IMR-90 (cell line): ENCODE measurements around the gene ESRRB. TPM values are rescaled to one million over a fixed set of nuclear protein-coding genes. Genes with fewer than 3 reads are reported as not detected.

Experiments
- ATAC-seq: fragments of 200-7000 bp; cut with Tn5 transposase; 2 replicates; pipeline ENCODE4 v1.9.1; 2020; ENCODE audit warnings: low read depth, mild to moderate bottlenecking, moderate library complexity
- BruUV-seq: library from RNA; stranded (reverse); fragments of 400-500 nt; replicated peaks from 2 replicates; lab custom pipeline; 2021; lab: Mats Ljungman, UMichigan
- CTCF ChIA-PET: fragments of 300-600 bp; formaldehyde crosslinking; extraction: SDS; loops from one replicate; lab custom pipeline; 2021; ENCODE audit warnings: antibody characterized with exemption; lab: Yijun Ruan, JAX
- POLR2A ChIA-PET: fragments of 300-600 bp; sonication (Branson Sonifier 250); formaldehyde crosslinking; loops from one replicate; lab custom pipeline; 2022; ENCODE audit warnings: antibody characterized with exemption; ENCODE audit not compliant: unreplicated experiment; lab: Charles Lee
- DNase-seq: peaks from one replicate; pipeline ENCODE4 v3.0.0; 2013
- H2AFZ ChIP-seq: replicated peaks from 2 replicates; pipeline ENCODE3; 2013; ENCODE audit warnings: low read length, mild to moderate bottlenecking; ENCODE audit not compliant: poor library complexity
- H2AK5ac ChIP-seq: 2 replicates; pipeline ENCODE4 v1.6.1; 2013; ENCODE audit warnings: low read depth, low read length, inconsistent platforms
- H2AK9ac ChIP-seq: replicated peaks from 2 replicates; pipeline ENCODE3; 2013; ENCODE audit warnings: mild to moderate bottlenecking, low read depth, low read length, moderate library complexity; ENCODE audit not compliant: poor library complexity
- H2BK120ac ChIP-seq: 2 replicates; pipeline ENCODE4 v1.6.1; 2013; ENCODE audit warnings: low read depth, low read length, inconsistent platforms
- H2BK15ac ChIP-seq: 3 replicates; pipeline ENCODE4 v1.6.1; 2013; ENCODE audit warnings: low read depth, low read length, inconsistent platforms
- H2BK20ac ChIP-seq: 2 replicates; pipeline ENCODE4 v1.6.1; 2013; ENCODE audit warnings: low read depth, mild to moderate bottlenecking, inconsistent platforms, low read length, moderate library complexity
- H2BK5ac ChIP-seq: 2 replicates; pipeline ENCODE4 v1.6.1; 2013; ENCODE audit warnings: mild to moderate bottlenecking, low read depth, low read length, inconsistent platforms; ENCODE audit not compliant: poor library complexity, severe bottlenecking
- H3K14ac ChIP-seq: replicated peaks from 2 replicates; pipeline ENCODE4 v1.6.1; 2013; ENCODE audit warnings: low read depth, low read length, inconsistent platforms
- H3K18ac ChIP-seq: 2 replicates; pipeline ENCODE4 v1.6.1; 2013; ENCODE audit warnings: low read depth, low read length, control low read depth
- H3K23ac ChIP-seq: 2 replicates; pipeline ENCODE4 v1.6.1; 2013; ENCODE audit warnings: low read depth, low read length, inconsistent platforms
- H3K27ac ChIP-seq: 2 replicates; pipeline ENCODE4 v1.5.1; 2013; ENCODE audit warnings: mild to moderate bottlenecking, control low read depth, low read length; ENCODE audit not compliant: insufficient read depth
- H3K27me3 ChIP-seq: 2 replicates; pipeline ENCODE4 v1.6.1; 2013; ENCODE audit warnings: low read length; ENCODE audit not compliant: control insufficient read depth, insufficient read depth
- H3K36me3 ChIP-seq: 2 replicates; pipeline ENCODE4 v1.6.1; 2013; ENCODE audit warnings: low read length, mixed read lengths; ENCODE audit not compliant: control insufficient read depth, insufficient read depth
- H3K4ac ChIP-seq: 2 replicates; pipeline ENCODE4 v1.6.1; 2013; ENCODE audit warnings: low read depth, low read length, inconsistent platforms
- H3K4me1 ChIP-seq: 2 replicates; pipeline ENCODE4 v1.6.1; 2013; ENCODE audit warnings: low read length, mixed read lengths; ENCODE audit not compliant: control insufficient read depth, insufficient read depth
- H3K4me2 ChIP-seq: 2 replicates; pipeline ENCODE4 v1.6.1; 2013; ENCODE audit warnings: low read depth, mild to moderate bottlenecking, control low read depth, low read length, moderate library complexity
- H3K4me3 ChIP-seq: 2 replicates; pipeline ENCODE4 v1.5.1; 2013; ENCODE audit warnings: low read depth, mild to moderate bottlenecking, control low read depth, low read length, moderate library complexity; ENCODE audit not compliant: insufficient read depth
- H3K56ac ChIP-seq: 2 replicates; pipeline ENCODE4 v1.6.1; 2013; ENCODE audit warnings: low read length, inconsistent platforms; ENCODE audit not compliant: insufficient read depth; ENCODE audit errors: extremely low read depth
- H3K79me1 ChIP-seq, 2 experiments: 2 replicates each; pipeline ENCODE4 v1.6.1; 2013; ENCODE audit warnings: low read length in 2 of 2, inconsistent platforms in 1 of 2, low read depth in 1 of 2
- H3K9ac ChIP-seq: 2 replicates; pipeline ENCODE4 v1.6.1; 2013; ENCODE audit warnings: low read depth, low read length, control low read depth
- H3K9me1 ChIP-seq: 2 replicates; pipeline ENCODE4 v1.6.1; 2013; ENCODE audit warnings: low read length, inconsistent platforms; ENCODE audit not compliant: insufficient read depth
- H3K9me3 ChIP-seq: 2 replicates; pipeline ENCODE4 v1.6.1; 2013; ENCODE audit warnings: low read length; ENCODE audit not compliant: control insufficient read depth, insufficient read depth
- H4K20me1 ChIP-seq: 2 replicates; pipeline ENCODE4 v1.6.1; 2013; ENCODE audit warnings: low read length, inconsistent platforms; ENCODE audit not compliant: insufficient read depth
- H4K5ac ChIP-seq: 2 replicates; pipeline ENCODE4 v1.6.1; 2013; ENCODE audit warnings: mild to moderate bottlenecking, low read depth, low read length, control low read depth
- H4K8ac ChIP-seq, 2 experiments: 2 replicates each; pipeline ENCODE4 v1.6.1; 2013; ENCODE audit warnings: low read depth in 2 of 2, low read length in 2 of 2, control low read depth in 1 of 2, inconsistent platforms in 1 of 2
- H4K91ac ChIP-seq: 2 replicates; pipeline ENCODE4 v1.6.1; 2013; ENCODE audit warnings: low read depth, low read length, inconsistent platforms; ENCODE audit not compliant: insufficient read depth
- BHLHE40 ChIP-seq: fragments of 150-350 bp; IDR thresholded peaks from 2 replicates; pipeline ENCODE4 v1.6.1; 2016; ENCODE audit warnings: mild to moderate bottlenecking, low read depth, low read length
- CEBPB ChIP-seq: IDR thresholded peaks from 2 replicates; pipeline ENCODE4 v1.6.1; 2012; ENCODE audit warnings: low read depth, low read length, improper control_type of control experiment
- CHD1 ChIP-seq: IDR thresholded peaks from 2 replicates; pipeline ENCODE4 v1.6.1; 2012; ENCODE audit warnings: low read depth, low read length, improper control_type of control experiment
- FOS ChIP-seq: fragments of 150-350 bp; IDR thresholded peaks from 2 replicates; pipeline ENCODE4 v1.6.1; 2016; ENCODE audit warnings: low read depth, low read length
- MAFK ChIP-seq: IDR thresholded peaks from 2 replicates; pipeline ENCODE4 v1.6.1; 2012; ENCODE audit warnings: low read depth, low read length, improper control_type of control experiment
- MAZ ChIP-seq: IDR thresholded peaks from 2 replicates; pipeline ENCODE4 v1.6.1; 2012; ENCODE audit warnings: low read depth, mild to moderate bottlenecking, low read length, improper control_type of control experiment, moderate library complexity, borderline replicate concordance
- MXI1 ChIP-seq: IDR thresholded peaks from 2 replicates; pipeline ENCODE4 v1.6.1; 2012; ENCODE audit warnings: low read depth, mild to moderate bottlenecking, low read length, moderate library complexity, borderline replicate concordance
- NFE2L2 ChIP-seq: fragments of 150-350 bp; IDR thresholded peaks from 2 replicates; pipeline ENCODE4 v1.6.1; 2016; ENCODE audit warnings: low read depth, mild to moderate bottlenecking, low read length
- POLR2A ChIP-seq: IDR thresholded peaks from 2 replicates; pipeline ENCODE4 v1.6.1; 2012; ENCODE audit warnings: mild to moderate bottlenecking, low read depth, low read length
- RAD21 ChIP-seq: IDR thresholded peaks from 2 replicates; pipeline ENCODE4 v1.6.1; 2012; ENCODE audit warnings: low read length, improper control_type of control experiment
- RCOR1 ChIP-seq: IDR thresholded peaks from 2 replicates; pipeline ENCODE4 v1.6.1; 2012; ENCODE audit warnings: mild to moderate bottlenecking, low read length, improper control_type of control experiment; ENCODE audit not compliant: insufficient replicate concordance
- RFX5 ChIP-seq: IDR thresholded peaks from 2 replicates; pipeline ENCODE4 v1.8.0; 2012; ENCODE audit warnings: low read depth, mild to moderate bottlenecking, low read length, moderate library complexity
- SMC3 ChIP-seq: fragments of 150-350 bp; IDR thresholded peaks from 2 replicates; pipeline ENCODE4 v1.6.1; 2016; ENCODE audit warnings: low read depth, mild to moderate bottlenecking, antibody characterized with exemption, low read length, moderate library complexity
- WGBS, 2 experiments: methylation state at CpG; one replicate each; pipeline versions ENCODE4 v1.1.5 to v1.1.7; 2013; ENCODE audit warnings: missing lambda C conversion rate in 2 of 2; ENCODE audit not compliant: insufficient read length in 1 of 2; ENCODE audit errors: extremely low coverage in 2 of 2; 5-methylcytosine and 5-hydroxymethylcytosine counted together
- dilution Hi-C: fragments of 300-500 bp; cut with HindIII; formaldehyde crosslinking; loops from one replicate; pipeline ENCODE4 v1.14.3; 2018; ENCODE audit warnings: low sequenced_read_pairs; ENCODE audit not compliant: unreplicated experiment
- in situ Hi-C: fragments of 300-500 bp; cut with MboI; formaldehyde crosslinking; loops from 3 replicates; pipeline ENCODE4 v1.14.3; 2019; ENCODE audit warnings: low sequenced_read_pairs, inconsistent platforms, mixed read lengths
- intact Hi-C: fragments of 100-400 bp; cut with micrococcal nuclease; formaldehyde crosslinking; loops from 2 replicates; pipeline ENCODE4 v1.10.0; 2022
- polyA plus RNA-seq, 3 experiments: library from polyadenylated mRNA; depleted of rRNA; stranded (reverse); fragments of >200 nt; gene quantifications; 2 replicates each; pipeline ENCODE4 v1.2.3, GENCODE V29; 2012; ENCODE audit warnings: low replicate concordance in 1 of 3
- total RNA-seq: library from RNA; depleted of rRNA; stranded (reverse); fragments of >200 nt; gene quantifications from 2 replicates; pipeline ENCODE4 v1.2.3, GENCODE V29; 2012
- TF ChIP-seq, protein P1 (sequence below): conservative IDR thresholded peaks from 2 replicates; pipeline ENCODE4 v1.5.1; 2012; ENCODE audit warnings: mild to moderate bottlenecking, low read depth, low read length, improper control_type of control experiment
- TF ChIP-seq, protein P2 (sequence below): fragments of 150-350 bp; IDR thresholded peaks from 2 replicates; pipeline ENCODE4 v1.6.1; 2016; ENCODE audit warnings: low read depth, mild to moderate bottlenecking, low read length, moderate library complexity, borderline replicate concordance
- TF ChIP-seq, protein P3 (sequence below): fragments of 150-350 bp; IDR thresholded peaks from 2 replicates; pipeline ENCODE4 v1.6.1; 2017; ENCODE audit warnings: mild to moderate bottlenecking, antibody characterized with exemption, low read length, low read depth

Gene ESRRB
- total and polyA plus RNA-seq, 2 of the 4 experiments (the other 2 are of a cell fraction) = not detected

- no TSS peak for BruUV-seq
- Histone ChIP-seq H3K27ac (no peak overlapping the region), H3K9ac (no peak overlapping the region), H4K8ac (no peak overlapping the region), H3K18ac (no peak overlapping the region), H3K9me1 (no peaks in the 10 kb centered on the region), H4K91ac (no peak overlapping the region), H3K14ac (no peak overlapping the region), H3K9me3 (no peaks in the 10 kb centered on the region), H3K56ac (no peak overlapping the region), H3K4me1 (no peaks in the 10 kb centered on the region), H2AFZ (no peak overlapping the region), H3K4me2 (no peak overlapping the region), H2BK15ac (no peak overlapping the region), H2BK5ac (no peak overlapping the region), H3K4ac (no peak overlapping the region), H2BK20ac (no peak overlapping the region), H4K5ac (no peak overlapping the region), H3K36me3 (no peaks in the 10 kb centered on the region), H2AK9ac (no peak overlapping the region), H3K27me3 (no peaks in the 10 kb centered on the region), H3K4me3 (no peak overlapping the region), H3K79me1 (no peaks in the 10 kb centered on the region), H4K20me1 (no peaks in the 10 kb centered on the region), H2BK120ac (no peak overlapping the region), H3K23ac (no peak overlapping the region), H2AK5ac (no peak overlapping the region)
- no peak for ATAC-seq
- intact Hi-C loops (no loop called here), dilution Hi-C loops (no loop called here), in situ Hi-C loops (no loop called here)
- ChIA-PET CTCF (no interaction called here), POLR2A (no interaction called here)
- WGBS, 2 experiments = 24% methylated on average over 3 of the region's 9 CpGs; no CpG with 5 or more reads in 1 of the 2 experiments
- no peak for DNase-seq
- TF ChIP-seq FOS (no peak), SMC3 (no peak), MXI1 (no peak), RCOR1 (no peak), NFE2L2 (no peak), CEBPB (no peak), RAD21 (no peak), MAFK (no peak), RFX5 (no peak), BHLHE40 (no peak), MAZ (no peak), CHD1 (no peak), POLR2A (no peak)
- TF ChIP-seq, protein P1, sequence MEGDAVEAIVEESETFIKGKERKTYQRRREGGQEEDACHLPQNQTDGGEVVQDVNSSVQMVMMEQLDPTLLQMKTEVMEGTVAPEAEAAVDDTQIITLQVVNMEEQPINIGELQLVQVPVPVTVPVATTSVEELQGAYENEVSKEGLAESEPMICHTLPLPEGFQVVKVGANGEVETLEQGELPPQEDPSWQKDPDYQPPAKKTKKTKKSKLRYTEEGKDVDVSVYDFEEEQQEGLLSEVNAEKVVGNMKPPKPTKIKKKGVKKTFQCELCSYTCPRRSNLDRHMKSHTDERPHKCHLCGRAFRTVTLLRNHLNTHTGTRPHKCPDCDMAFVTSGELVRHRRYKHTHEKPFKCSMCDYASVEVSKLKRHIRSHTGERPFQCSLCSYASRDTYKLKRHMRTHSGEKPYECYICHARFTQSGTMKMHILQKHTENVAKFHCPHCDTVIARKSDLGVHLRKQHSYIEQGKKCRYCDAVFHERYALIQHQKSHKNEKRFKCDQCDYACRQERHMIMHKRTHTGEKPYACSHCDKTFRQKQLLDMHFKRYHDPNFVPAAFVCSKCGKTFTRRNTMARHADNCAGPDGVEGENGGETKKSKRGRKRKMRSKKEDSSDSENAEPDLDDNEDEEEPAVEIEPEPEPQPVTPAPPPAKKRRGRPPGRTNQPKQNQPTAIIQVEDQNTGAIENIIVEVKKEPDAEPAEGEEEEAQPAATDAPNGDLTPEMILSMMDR = no peak
- TF ChIP-seq, protein P2, sequence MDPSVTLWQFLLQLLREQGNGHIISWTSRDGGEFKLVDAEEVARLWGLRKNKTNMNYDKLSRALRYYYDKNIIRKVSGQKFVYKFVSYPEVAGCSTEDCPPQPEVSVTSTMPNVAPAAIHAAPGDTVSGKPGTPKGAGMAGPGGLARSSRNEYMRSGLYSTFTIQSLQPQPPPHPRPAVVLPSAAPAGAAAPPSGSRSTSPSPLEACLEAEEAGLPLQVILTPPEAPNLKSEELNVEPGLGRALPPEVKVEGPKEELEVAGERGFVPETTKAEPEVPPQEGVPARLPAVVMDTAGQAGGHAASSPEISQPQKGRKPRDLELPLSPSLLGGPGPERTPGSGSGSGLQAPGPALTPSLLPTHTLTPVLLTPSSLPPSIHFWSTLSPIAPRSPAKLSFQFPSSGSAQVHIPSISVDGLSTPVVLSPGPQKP = no peak
- TF ChIP-seq, protein P3, sequence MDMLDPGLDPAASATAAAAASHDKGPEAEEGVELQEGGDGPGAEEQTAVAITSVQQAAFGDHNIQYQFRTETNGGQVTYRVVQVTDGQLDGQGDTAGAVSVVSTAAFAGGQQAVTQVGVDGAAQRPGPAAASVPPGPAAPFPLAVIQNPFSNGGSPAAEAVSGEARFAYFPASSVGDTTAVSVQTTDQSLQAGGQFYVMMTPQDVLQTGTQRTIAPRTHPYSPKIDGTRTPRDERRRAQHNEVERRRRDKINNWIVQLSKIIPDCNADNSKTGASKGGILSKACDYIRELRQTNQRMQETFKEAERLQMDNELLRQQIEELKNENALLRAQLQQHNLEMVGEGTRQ = no peak
These were observed 89.7 kb downstream of the ESRRB start for GRCh38 chr14:76465664-76466063.
